Stimulated activated CD4-positive, alpha-beta T cell treated with anti-CD3 and anti-CD28 coated beads, Interleukin-1b, Interleukin-23, amount 100 ng/mL, for 4 hours (primary cell): ENCODE results near the gene LUZP1.

Experiments used
- DNase-seq, 2 donors: peaks; one replicate each; pipeline ENCODE4 v3.0.0-alpha.2; 2020; ENCODE audit warnings: low read depth in 2 of 2

The LUZP1 gene

GRCh38 chr1:23084880-23085279, 83.8 kb downstream of the LUZP1 start:
- DNase-seq, result no peak

- no peak for DNase-seq
Measured at GRCh38 chr1:23083714-23084480, 84.8 kb downstream of the LUZP1 start.

- DNase-seq, result no peak
Measured at GRCh38 chr1:23081376-23081775, 87.3 kb downstream of the LUZP1 start.

- no peak for DNase-seq
Measured at GRCh38 chr1:23080885-23081284, 87.8 kb downstream of the LUZP1 start.

GRCh38 chr1:23079025-23079424, 89.6 kb downstream of the LUZP1 start:
- DNase-seq, result no peak

- DNase-seq, result no peak
Measured at GRCh38 chr1:23074012-23074411, 94.6 kb downstream of the LUZP1 start.

- DNase-seq, result no peak
Measured at GRCh38 chr1:23069675-23070074, 99.0 kb downstream of the LUZP1 start.

- DNase-seq, result no peak
Measured at GRCh38 chr1:23069149-23069548, 99.5 kb downstream of the LUZP1 start.

- DNase-seq, result no peak
Measured at GRCh38 chr1:23066075-23066474, 102.6 kb downstream of the LUZP1 start.

- DNase-seq, result no peak
Measured at GRCh38 chr1:23065385-23065784, 103.3 kb downstream of the LUZP1 start.

- DNase-seq, result no peak
Measured at GRCh38 chr1:23062271-23062670, 106.4 kb downstream of the LUZP1 start.

GRCh38 chr1:23057301-23057700, 111.4 kb downstream of the LUZP1 start:
- no peak for DNase-seq

GRCh38 chr1:23051290-23051909, 117.3 kb downstream of the LUZP1 start:
- no peak for DNase-seq

GRCh38 chr1:23050201-23050600, 118.5 kb downstream of the LUZP1 start:
- DNase-seq, result no peak

GRCh38 chr1:23044035-23044434, 124.6 kb downstream of the LUZP1 start:
- no peak for DNase-seq

- DNase-seq, result no peak
Measured at GRCh38 chr1:23040509-23040908, 128.1 kb downstream of the LUZP1 start.

GRCh38 chr1:23039308-23039826, 129.3 kb downstream of the LUZP1 start:
- DNase-seq, result no peak

- DNase-seq, result no peak
Measured at GRCh38 chr1:23037081-23037740, 131.4 kb downstream of the LUZP1 start.

GRCh38 chr1:23035823-23036452, 132.7 kb downstream of the LUZP1 start:
- no peak for DNase-seq
